D721Med (cell line): ENCODE measurements around the gene GGPS1.

Source experiments
- DNase-seq: peaks from one replicate; pipeline ENCODE4 v3.0.0; 2011; ENCODE audit warnings: low spot score; ENCODE audit not compliant: insufficient read length
- FAIRE-seq: peaks from 2 replicates; lab custom pipeline; 2011; peaks lifted over from hg19 to GRCh38; lab: Jason Lieb, UNC
- TF ChIP-seq, protein P1 (sequence below): IDR thresholded peaks from 2 replicates; pipeline ENCODE4 v1.5.1; 2012; ENCODE audit warnings: mild to moderate bottlenecking, control low read depth; ENCODE audit not compliant: insufficient read depth; ENCODE audit errors: missing control alignments

GGPS1 gene

DNA sequence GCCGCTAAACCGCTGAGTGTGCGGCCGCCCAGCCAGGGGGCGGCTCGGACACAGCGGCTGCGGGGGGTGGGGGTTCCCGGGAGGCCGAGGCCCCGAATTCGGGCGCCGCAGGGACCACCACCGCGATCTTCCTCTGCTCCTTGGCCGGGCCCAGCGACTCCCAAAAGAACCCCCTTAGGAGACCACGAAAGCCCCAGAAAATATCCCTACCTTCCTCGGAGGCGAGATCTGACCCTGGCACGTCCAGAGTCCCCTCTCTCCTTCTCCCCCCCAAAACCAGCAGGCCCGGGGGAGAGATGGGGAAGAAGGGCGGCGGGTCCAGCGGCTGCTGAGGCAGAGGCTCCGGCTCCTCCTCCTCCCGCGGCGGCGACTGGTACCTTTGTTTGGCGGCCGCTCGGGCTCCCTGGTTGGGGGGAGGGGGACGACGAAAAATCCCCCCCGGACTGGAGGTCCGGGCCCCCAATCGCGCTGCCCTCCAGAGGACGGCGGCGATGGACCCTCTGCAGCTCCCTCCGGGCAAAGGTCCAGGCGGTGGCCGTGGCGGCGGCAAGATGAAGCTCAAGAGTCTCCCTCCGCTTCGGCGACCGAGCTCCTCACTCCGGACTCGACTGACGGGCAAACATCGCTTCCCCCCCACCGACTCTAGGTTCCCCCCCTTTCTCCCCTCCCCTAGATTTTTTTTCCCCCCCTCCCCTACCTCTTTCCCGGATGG, 655 bp upstream of the GGPS1 start, which contains the start of gene ARID4B:
ARID4B (minus strand) TSS at position 621 of the 712 bp plus-strand sequence. CDS start 1,260 bp downstream, outside the sequence.
- FAIRE-seq (no peak), DNase-seq (peak; percentile 89)

DNA sequence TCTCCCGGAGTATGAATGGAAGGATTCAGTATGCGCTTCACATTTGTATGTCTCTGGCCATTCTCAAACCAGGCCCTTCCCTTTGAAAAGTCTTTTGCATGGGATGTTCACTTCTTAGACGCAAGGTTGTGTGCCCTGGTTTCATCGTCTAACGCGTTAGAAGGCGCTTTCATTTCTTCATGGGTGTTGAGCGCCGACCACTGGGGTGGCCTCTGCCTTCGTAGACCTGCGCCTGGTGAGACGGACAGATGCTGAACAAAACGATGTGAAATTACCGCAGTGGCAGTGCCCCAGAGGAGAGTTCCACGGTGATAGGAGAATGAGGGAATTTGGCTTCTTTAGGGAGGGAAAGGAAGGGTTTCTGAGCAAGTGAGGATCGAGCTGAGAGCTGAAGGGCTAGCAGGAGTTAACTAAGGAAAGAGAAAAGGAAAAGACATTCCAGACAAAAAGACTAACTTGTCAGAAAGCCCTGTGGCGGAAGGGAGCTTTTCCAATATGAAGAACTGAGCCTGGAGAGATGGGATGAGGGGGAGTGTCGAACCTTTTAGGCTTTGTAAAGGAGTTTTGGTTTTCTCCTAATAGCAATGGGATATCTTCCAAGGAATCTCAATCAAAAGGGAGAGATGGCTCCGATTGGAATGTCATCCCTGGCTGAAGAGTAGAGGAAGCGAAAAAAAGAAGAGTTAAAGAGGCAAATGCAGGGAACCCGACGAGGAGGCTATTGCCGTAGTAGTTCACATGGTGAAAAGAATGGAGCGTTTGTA, 951 bp downstream of the GGPS1 start:
- no peak for FAIRE-seq
- no peak for DNase-seq
- TF ChIP-seq, protein P1, sequence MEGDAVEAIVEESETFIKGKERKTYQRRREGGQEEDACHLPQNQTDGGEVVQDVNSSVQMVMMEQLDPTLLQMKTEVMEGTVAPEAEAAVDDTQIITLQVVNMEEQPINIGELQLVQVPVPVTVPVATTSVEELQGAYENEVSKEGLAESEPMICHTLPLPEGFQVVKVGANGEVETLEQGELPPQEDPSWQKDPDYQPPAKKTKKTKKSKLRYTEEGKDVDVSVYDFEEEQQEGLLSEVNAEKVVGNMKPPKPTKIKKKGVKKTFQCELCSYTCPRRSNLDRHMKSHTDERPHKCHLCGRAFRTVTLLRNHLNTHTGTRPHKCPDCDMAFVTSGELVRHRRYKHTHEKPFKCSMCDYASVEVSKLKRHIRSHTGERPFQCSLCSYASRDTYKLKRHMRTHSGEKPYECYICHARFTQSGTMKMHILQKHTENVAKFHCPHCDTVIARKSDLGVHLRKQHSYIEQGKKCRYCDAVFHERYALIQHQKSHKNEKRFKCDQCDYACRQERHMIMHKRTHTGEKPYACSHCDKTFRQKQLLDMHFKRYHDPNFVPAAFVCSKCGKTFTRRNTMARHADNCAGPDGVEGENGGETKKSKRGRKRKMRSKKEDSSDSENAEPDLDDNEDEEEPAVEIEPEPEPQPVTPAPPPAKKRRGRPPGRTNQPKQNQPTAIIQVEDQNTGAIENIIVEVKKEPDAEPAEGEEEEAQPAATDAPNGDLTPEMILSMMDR: peak; percentile 25

More for the DNA sequence above, 655 bp upstream of the GGPS1 start, which contains the start of gene ARID4B:
- TF ChIP-seq, protein P1: no peak

DNA sequence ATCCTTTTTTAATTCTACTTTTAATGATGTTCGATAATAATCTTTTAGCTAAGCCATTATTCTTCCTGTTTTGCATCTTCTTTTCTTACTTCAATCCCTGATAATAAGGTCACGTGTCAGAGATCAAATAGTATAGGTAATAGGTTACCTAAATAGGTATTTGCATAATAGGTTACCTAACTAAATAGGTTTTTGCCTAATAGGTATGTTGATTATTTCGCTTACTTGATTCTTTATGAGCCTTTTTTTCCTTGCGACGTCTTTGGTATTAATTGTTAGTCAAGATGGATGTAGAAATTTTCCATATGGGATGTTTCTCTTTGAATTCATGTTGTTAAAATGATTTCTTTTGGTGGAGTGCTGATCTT, 2.5 kb downstream of the GGPS1 start:
- FAIRE-seq: peak; percentile 71
- TF ChIP-seq, protein P1: no peak
- DNase-seq: no peak

DNA sequence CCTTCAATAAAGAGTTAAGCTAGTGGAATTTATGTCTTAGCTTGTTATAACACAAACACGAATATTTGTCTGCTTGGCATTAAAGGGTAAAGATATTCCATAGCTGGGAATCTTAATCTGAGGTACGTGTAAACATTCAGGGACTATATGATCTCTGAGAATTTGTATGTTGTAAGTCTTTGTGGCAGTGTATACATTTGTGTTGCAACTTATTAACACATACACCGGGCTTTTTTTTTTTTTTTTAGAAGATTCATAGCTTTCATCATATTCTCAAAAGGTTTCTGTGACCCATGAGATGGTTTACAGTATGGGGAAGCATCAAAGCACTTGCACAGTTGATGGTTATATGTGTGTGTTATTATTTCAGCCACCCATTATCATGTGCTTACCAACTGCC, 3.0 kb downstream of the GGPS1 start:
- DNase-seq: no peak
- TF ChIP-seq, protein P1: no peak
- FAIRE-seq: peak; percentile 61

DNA sequence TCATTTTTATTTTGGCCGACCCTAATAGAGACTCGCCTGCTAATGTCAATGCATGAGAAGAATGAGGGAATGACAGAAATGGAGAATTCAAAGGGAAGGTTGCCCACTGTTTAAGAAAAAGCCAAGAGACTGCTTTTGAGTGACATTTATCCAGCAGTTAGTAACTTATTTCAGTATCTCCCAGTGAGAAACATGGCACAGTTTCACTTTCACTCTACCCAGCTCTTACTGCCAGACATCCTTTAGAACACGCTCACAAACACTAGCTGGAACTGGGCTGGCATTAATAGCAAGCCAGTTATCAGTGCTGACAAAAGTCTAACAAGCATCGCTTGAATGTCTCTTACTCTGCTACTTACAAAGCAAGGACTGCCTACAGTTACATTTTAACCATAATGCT, 8.5 kb downstream of the GGPS1 start:
- TF ChIP-seq, protein P1: no peak
- DNase-seq (no peak), FAIRE-seq (peak; percentile 11)

DNA sequence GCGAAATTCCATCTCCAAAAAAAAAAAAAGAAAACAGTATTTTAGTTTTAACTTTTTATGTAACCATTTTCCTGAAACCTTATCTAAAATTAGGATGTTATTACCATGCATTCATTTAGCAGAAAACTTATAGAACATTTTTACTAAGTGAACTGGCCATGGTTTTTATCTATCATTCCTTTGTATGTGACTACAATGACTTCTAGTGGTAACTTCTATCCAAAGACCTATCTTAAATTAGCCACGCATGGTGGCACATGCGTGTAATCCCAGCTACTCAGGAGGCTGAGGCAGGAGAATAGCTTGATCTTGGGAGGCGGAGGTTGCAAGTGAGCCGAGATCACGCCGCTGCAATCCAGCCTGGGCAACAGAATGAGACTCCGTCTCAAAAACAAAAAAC, 11.4 kb downstream of the GGPS1 start:
- TF ChIP-seq, protein P1: no peak
- DNase-seq (no peak), FAIRE-seq (no peak)
